Measurements from ENCODE around the gene ACP2. TPM values are rescaled to one million over a fixed set of nuclear protein-coding genes. Genes with fewer than 3 reads are reported as not detected.
A peak's percentile ranks its signal among the peaks of the same experiment; 100 is the strongest.

The ACP2 gene
- total and polyA plus RNA-seq, 9 of the 15 experiments (the other 6 are each of a cell fraction or from before 2014, with no cell fraction given), result 1.9 to 20.0 (median 11.6) TPM

GRCh38 chr11:47213950-47214565 is 34.6 kb downstream of the ACP2 start (continued):
- no peak for TF ChIP-seq CEBPG (CRISPR knock-in tag; IDR thresholded peaks at IDR 0.05)
- TF ChIP-seq CEBPG (tag; conservative IDR thresholded peaks at IDR 0.05 in 1 of 2, IDR thresholded peaks at IDR 0.05 in 1 of 2), result peak in 1 of 2 experiments; percentile 47; a peak in 2 of 4 replicates
- TF ChIP-seq ATF3 (IDR thresholded peaks at IDR 0.05), result peak; percentile 43
- TF ChIP-seq ATF3 (CRISPR knock-in tag; conservative IDR thresholded peaks at IDR 0.05), result no peak
- no peak for TF ChIP-seq ZBTB11 (CRISPR knock-in tag; IDR thresholded peaks at IDR 0.05)

All from K562 (cell line).